Measurements from ENCODE around the gene AHCYL1.

Gene AHCYL1

GRCh38 chr1:109974191-109974590, 10.4 kb upstream of the AHCYL1 start:
- TF ChIP-seq CTCF (IDR thresholded peaks at IDR 0.05), result no peak
- Histone ChIP-seq H3K4me2 (ENCODE audit: low read length) (no peak overlapping the region), H3K27me3 (ENCODE audit: control insufficient read depth, insufficient read depth, low read length) (no peaks in the 10 kb centered on the region), H3K79me2 (no peaks in the 10 kb centered on the region), H3K9me3 (ENCODE audit: control insufficient read depth, low read length) (no peaks in the 10 kb centered on the region), H3K4me1 (no peaks in the 10 kb centered on the region), H3K4me3 (ENCODE audit: low read depth, low read length) (no peak overlapping the region), H3K36me3 (ENCODE audit: control insufficient read depth, insufficient read depth, low read length) (no peaks in the 10 kb centered on the region), H3K27ac (no peak overlapping the region), H3K9ac (no peak overlapping the region), H2AFZ (no peak overlapping the region)

- no peaks in the 10 kb centered on the region for H3K79me2 ChIP-seq
- peaks cover 5% of the 10 kb centered on the region for H3K4me1 ChIP-seq
- H2AFZ ChIP-seq, result no peak overlapping the region
- no peak overlapping the region for H3K4me3 ChIP-seq (ENCODE audit: low read depth, low read length)
- H3K27ac ChIP-seq, result no peak overlapping the region
- H3K4me2 ChIP-seq (ENCODE audit: low read length), result no peak overlapping the region
- H3K9me3 ChIP-seq (ENCODE audit: control insufficient read depth, low read length), result no peaks in the 10 kb centered on the region
- no peak overlapping the region for H3K9ac ChIP-seq
- no peak for TF ChIP-seq CTCF (IDR thresholded peaks at IDR 0.05)
- H3K36me3 ChIP-seq (ENCODE audit: control insufficient read depth, insufficient read depth, low read length), result no peaks in the 10 kb centered on the region
- H3K27me3 ChIP-seq (ENCODE audit: control insufficient read depth, insufficient read depth, low read length), result no peaks in the 10 kb centered on the region
These were observed 8.8 kb upstream of the AHCYL1 start for GRCh38 chr1:109975718-109976117.

GRCh38 chr1:109976762-109977161, 7.8 kb upstream of the AHCYL1 start:
- no peaks in the 10 kb centered on the region for H3K9me3 ChIP-seq (ENCODE audit: control insufficient read depth, low read length)
- no peak overlapping the region for H3K27ac ChIP-seq

GRCh38 chr1:109977225-109977624, 7.3 kb upstream of the AHCYL1 start:
- H3K9ac ChIP-seq, result no peak overlapping the region
- H3K27ac ChIP-seq, result no peak overlapping the region
- no peak overlapping the region for H3K4me2 ChIP-seq (ENCODE audit: low read length)
- peaks cover 5% of the 10 kb centered on the region for H3K4me1 ChIP-seq
- no peaks in the 10 kb centered on the region for H3K9me3 ChIP-seq (ENCODE audit: control insufficient read depth, low read length)
- H3K4me3 ChIP-seq (ENCODE audit: low read depth, low read length), result no peak overlapping the region
- H3K27me3 ChIP-seq (ENCODE audit: control insufficient read depth, insufficient read depth, low read length), result no peaks in the 10 kb centered on the region
- H3K36me3 ChIP-seq (ENCODE audit: control insufficient read depth, insufficient read depth, low read length), result no peaks in the 10 kb centered on the region
- TF ChIP-seq CTCF (IDR thresholded peaks at IDR 0.05), result no peak
- H2AFZ ChIP-seq, result no peak overlapping the region
- H3K79me2 ChIP-seq, result no peaks in the 10 kb centered on the region

More at GRCh38 chr1:109976762-109977161, 7.8 kb upstream of the AHCYL1 start:
- Histone ChIP-seq H3K9ac (no peak overlapping the region), H3K79me2 (no peaks in the 10 kb centered on the region), H2AFZ (no peak overlapping the region), H3K4me2 (ENCODE audit: low read length) (no peak overlapping the region), H3K27me3 (ENCODE audit: control insufficient read depth, insufficient read depth, low read length) (no peaks in the 10 kb centered on the region), H3K4me1 (peaks cover 5% of the 10 kb centered on the region), H3K4me3 (ENCODE audit: low read depth, low read length) (no peak overlapping the region), H3K36me3 (ENCODE audit: control insufficient read depth, insufficient read depth, low read length) (no peaks in the 10 kb centered on the region)
- no peak for TF ChIP-seq CTCF (IDR thresholded peaks at IDR 0.05)

GRCh38 chr1:109977657-109978378, 6.7 kb upstream of the AHCYL1 start:
- H3K79me2 ChIP-seq, result no peaks in the 10 kb centered on the region
- no peaks in the 10 kb centered on the region for H3K9me3 ChIP-seq (ENCODE audit: control insufficient read depth, low read length)
- H3K36me3 ChIP-seq (ENCODE audit: control insufficient read depth, insufficient read depth, low read length), result no peaks in the 10 kb centered on the region
- TF ChIP-seq CTCF (IDR thresholded peaks at IDR 0.05), result no peak
- H3K9ac ChIP-seq, result no peak overlapping the region
- H2AFZ ChIP-seq, result no peak overlapping the region
- peaks cover 5% of the 10 kb centered on the region for H3K4me1 ChIP-seq
- no peak overlapping the region for H3K27ac ChIP-seq
- H3K27me3 ChIP-seq (ENCODE audit: control insufficient read depth, insufficient read depth, low read length), result no peaks in the 10 kb centered on the region
- H3K4me3 ChIP-seq (ENCODE audit: low read depth, low read length), result no peak overlapping the region
- no peak overlapping the region for H3K4me2 ChIP-seq (ENCODE audit: low read length)
